K562 (cell line): ENCODE data around the gene TDRD3. TPM values are rescaled to one million over a fixed set of nuclear protein-coding genes. Genes with fewer than 3 reads are reported as not detected.
A peak's percentile ranks its signal among the peaks of the same experiment; 100 is the strongest.

Experiments used
- ARID1B ChIP-seq: fragments of 450-650 bp; IDR thresholded peaks from 2 replicates; pipeline ENCODE4 v1.6.1; 2016; ENCODE audit warnings: antibody characterized with exemption, mild to moderate bottlenecking, inconsistent platforms
- CREB3 ChIP-seq: fragments of 450-650 bp; conservative IDR thresholded peaks from 2 replicates; pipeline ENCODE4 v1.6.1; 2016; ENCODE audit warnings: missing genetic modification characterization, low read depth, mild to moderate bottlenecking, missing compliant biosample characterization, moderate library complexity
- DMBX1 ChIP-seq: fragments of 250-450 bp; sonication (Bioruptor Pico); IDR thresholded peaks from 2 replicates; pipeline ENCODE4 v1.8.0; 2022; ENCODE audit warnings: inconsistent platforms, mild to moderate bottlenecking, moderate library complexity, borderline replicate concordance
- ETS2 ChIP-seq: IDR thresholded peaks from 2 replicates; pipeline ENCODE4 v1.6.1; 2016; ENCODE audit warnings: borderline replicate concordance, missing genetic modification characterization, mild to moderate bottlenecking, moderate library complexity, missing compliant biosample characterization; ENCODE audit not compliant: poor library complexity, severe bottlenecking
- KLF13 ChIP-seq: fragments of 450-650 bp; IDR thresholded peaks from 2 replicates; pipeline ENCODE4 v1.6.1; 2016; ENCODE audit warnings: missing genetic modification characterization, low read depth, mild to moderate bottlenecking, missing compliant biosample characterization, moderate library complexity, borderline replicate concordance
- KLF6 ChIP-seq: fragments of 250-450 bp; sonication (Bioruptor Pico); IDR thresholded peaks from 2 replicates; pipeline ENCODE4 v1.4.0; 2020; ENCODE audit warnings: mild to moderate bottlenecking, moderate library complexity, borderline replicate concordance
- POLR2H ChIP-seq: IDR thresholded peaks from 2 replicates; pipeline ENCODE4 v1.6.1; 2016; ENCODE audit warnings: missing genetic modification characterization, low read depth, mild to moderate bottlenecking, control low read depth, missing compliant biosample characterization, moderate library complexity
- SOX6 ChIP-seq: fragments of 450-650 bp; IDR thresholded peaks from 2 replicates; pipeline ENCODE4 v1.6.1; 2014; ENCODE audit warnings: mild to moderate bottlenecking
- TSHZ1 ChIP-seq: fragments of 250-450 bp; sonication (Bioruptor Pico); IDR thresholded peaks from 2 replicates; pipeline ENCODE4 v1.4.0; 2020; ENCODE audit warnings: mild to moderate bottlenecking, moderate library complexity
- ZNF23 ChIP-seq: fragments of 250-450 bp; sonication (Bioruptor Pico); IDR thresholded peaks from 2 replicates; pipeline ENCODE4 v1.4.0; 2020; ENCODE audit warnings: mild to moderate bottlenecking
- ZNF239 ChIP-seq: fragments of 250-450 bp; sonication (Bioruptor Pico); IDR thresholded peaks from 2 replicates; pipeline ENCODE4 v1.4.0; 2020; ENCODE audit warnings: mild to moderate bottlenecking
- ZNF696 ChIP-seq: fragments of 250-450 bp; sonication (Bioruptor Pico); conservative IDR thresholded peaks from 2 replicates; pipeline ENCODE4 v1.4.0; 2020; ENCODE audit warnings: mild to moderate bottlenecking, moderate library complexity
- polyA plus RNA-seq, 8 experiments: library from polyadenylated mRNA; depleted of rRNA in 4 of 8; stranded (reverse) in 5 of 8; unstranded in 3 of 8; fragments of >200 nt; fragmentation: Nextera tagmentation in 2 of 8; fragmentation: Illumina TruSeq in 1 of 8; extraction: Ambion mirVana in 2 of 8; extraction: Trizol in 1 of 8; gene quantifications; 2 replicates each; pipeline versions ENCODE4 v1.2.1 to v1.2.3, GENCODE V29; 2011 to 2014; ENCODE audit warnings: inconsistent platforms in 1 of 8, missing spikeins in 1 of 8
- total RNA-seq, 7 experiments: library from RNA; depleted of rRNA in 6 of 7; stranded (reverse); fragments of >200 nt in 6 of 7; fragmentation: Illumina TruSeq in 2 of 7; extraction: Trizol in 2 of 7; gene quantifications; 2 replicates each; pipeline versions ENCODE4 v1.2.1 to v1.2.3, GENCODE V29; 2011 to 2021; ENCODE audit warnings: low replicate concordance in 1 of 7
- TF ChIP-seq, protein P1 (sequence below), 2 experiments: fragments of 150-350 bp in 1 of 2; IDR thresholded peaks; 2 replicates each; pipeline ENCODE4 v1.6.1; 2012 to 2016; ENCODE audit warnings: low read depth in 2 of 2, low read length in 2 of 2, mild to moderate bottlenecking in 1 of 2, moderate library complexity in 1 of 2
- TF ChIP-seq, protein P2 (sequence below): sonication (generic); formaldehyde crosslinking; IDR thresholded peaks from 2 replicates; pipeline ENCODE4 v1.8.1; 2023; ENCODE audit warnings: mild to moderate bottlenecking, missing genetic modification reagents

The TDRD3 gene
- total and polyA plus RNA-seq, 9 of the 15 experiments (the other 6 are each of a cell fraction or from before 2014, with no cell fraction given) = 3.6 to 16.4 (median 9.5) TPM

DNA sequence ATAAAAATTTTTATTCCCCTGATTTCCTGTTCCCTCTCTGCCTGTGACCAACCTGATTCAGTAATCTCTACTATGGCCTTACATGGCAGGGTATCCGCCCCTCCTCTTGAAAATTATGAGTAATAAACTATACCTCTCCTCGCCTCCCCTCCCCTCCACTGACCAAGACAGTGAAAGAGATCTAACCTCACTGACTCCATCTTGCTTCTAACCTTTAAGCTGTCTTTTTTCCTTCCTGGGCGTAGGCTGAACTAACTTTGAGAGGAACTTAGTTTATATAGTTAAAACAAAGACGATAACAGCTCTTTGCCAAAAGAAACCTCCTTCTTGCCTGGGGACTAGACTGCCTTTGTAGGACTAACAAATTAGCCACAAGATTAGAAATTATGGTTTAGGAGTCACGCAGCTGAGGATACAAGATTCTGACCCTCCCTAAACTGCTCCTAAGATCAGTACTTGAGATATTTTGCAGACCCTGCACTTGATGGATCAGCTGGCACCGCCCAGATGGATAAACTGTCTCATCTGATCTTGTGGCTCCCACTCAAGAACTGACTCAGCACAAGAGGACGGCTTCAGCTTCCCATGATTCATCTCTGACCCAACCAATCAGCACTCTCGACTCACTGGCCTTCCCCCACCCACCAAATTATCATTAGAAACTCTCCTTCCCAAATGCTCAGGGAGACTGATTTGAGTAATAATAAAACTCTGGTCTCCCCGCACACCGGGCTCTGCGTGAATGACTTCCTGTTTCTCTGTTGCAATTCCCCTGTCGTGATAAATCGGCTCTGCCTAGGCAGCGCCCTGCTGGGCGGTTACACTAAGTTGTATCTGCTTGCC, 187.1 kb downstream of the TDRD3 start (continued):
- TF ChIP-seq KLF13 (tag) = peak; percentile 65; the same call in 1 of the 2 replicates
- TF ChIP-seq, protein P1, sequence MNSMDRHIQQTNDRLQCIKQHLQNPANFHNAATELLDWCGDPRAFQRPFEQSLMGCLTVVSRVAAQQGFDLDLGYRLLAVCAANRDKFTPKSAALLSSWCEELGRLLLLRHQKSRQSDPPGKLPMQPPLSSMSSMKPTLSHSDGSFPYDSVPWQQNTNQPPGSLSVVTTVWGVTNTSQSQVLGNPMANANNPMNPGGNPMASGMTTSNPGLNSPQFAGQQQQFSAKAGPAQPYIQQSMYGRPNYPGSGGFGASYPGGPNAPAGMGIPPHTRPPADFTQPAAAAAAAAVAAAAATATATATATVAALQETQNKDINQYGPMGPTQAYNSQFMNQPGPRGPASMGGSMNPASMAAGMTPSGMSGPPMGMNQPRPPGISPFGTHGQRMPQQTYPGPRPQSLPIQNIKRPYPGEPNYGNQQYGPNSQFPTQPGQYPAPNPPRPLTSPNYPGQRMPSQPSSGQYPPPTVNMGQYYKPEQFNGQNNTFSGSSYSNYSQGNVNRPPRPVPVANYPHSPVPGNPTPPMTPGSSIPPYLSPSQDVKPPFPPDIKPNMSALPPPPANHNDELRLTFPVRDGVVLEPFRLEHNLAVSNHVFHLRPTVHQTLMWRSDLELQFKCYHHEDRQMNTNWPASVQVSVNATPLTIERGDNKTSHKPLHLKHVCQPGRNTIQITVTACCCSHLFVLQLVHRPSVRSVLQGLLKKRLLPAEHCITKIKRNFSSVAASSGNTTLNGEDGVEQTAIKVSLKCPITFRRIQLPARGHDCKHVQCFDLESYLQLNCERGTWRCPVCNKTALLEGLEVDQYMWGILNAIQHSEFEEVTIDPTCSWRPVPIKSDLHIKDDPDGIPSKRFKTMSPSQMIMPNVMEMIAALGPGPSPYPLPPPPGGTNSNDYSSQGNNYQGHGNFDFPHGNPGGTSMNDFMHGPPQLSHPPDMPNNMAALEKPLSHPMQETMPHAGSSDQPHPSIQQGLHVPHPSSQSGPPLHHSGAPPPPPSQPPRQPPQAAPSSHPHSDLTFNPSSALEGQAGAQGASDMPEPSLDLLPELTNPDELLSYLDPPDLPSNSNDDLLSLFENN (IDR thresholded peaks at IDR 0.05; ENCODE audit: low read depth in 2 of 2, low read length in 2 of 2) = no peak
- TF ChIP-seq KLF6 (CRISPR knock-in tag) = peak; percentile 93
- TF ChIP-seq ZNF696 = no peak
- TF ChIP-seq, protein P2, sequence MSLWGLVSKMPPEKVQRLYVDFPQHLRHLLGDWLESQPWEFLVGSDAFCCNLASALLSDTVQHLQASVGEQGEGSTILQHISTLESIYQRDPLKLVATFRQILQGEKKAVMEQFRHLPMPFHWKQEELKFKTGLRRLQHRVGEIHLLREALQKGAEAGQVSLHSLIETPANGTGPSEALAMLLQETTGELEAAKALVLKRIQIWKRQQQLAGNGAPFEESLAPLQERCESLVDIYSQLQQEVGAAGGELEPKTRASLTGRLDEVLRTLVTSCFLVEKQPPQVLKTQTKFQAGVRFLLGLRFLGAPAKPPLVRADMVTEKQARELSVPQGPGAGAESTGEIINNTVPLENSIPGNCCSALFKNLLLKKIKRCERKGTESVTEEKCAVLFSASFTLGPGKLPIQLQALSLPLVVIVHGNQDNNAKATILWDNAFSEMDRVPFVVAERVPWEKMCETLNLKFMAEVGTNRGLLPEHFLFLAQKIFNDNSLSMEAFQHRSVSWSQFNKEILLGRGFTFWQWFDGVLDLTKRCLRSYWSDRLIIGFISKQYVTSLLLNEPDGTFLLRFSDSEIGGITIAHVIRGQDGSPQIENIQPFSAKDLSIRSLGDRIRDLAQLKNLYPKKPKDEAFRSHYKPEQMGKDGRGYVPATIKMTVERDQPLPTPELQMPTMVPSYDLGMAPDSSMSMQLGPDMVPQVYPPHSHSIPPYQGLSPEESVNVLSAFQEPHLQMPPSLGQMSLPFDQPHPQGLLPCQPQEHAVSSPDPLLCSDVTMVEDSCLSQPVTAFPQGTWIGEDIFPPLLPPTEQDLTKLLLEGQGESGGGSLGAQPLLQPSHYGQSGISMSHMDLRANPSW (CRISPR knock-in tag) = no peak
- 0 out of 2 replicates have a peak, but pooled peaks have one; percentile 28 for TF ChIP-seq ZNF23 (CRISPR knock-in tag)
- peak; percentile 76; the same call in 1 of the 2 replicates for TF ChIP-seq TSHZ1 (CRISPR knock-in tag)
- TF ChIP-seq POLR2H = peak; percentile 12; the same call in 1 of the 2 replicates
- peak; percentile 98 for TF ChIP-seq DMBX1 (CRISPR knock-in tag)
- no peak for TF ChIP-seq ETS2 (tag)
- peak; percentile 85 for TF ChIP-seq ZNF239 (CRISPR knock-in tag)
- no peak for TF ChIP-seq SOX6
- TF ChIP-seq ARID1B = 0 out of 2 replicates have a peak, but pooled peaks have one; percentile 31
- peak; percentile 82; the same call in 1 of the 2 replicates for TF ChIP-seq CREB3 (tag)
